GM18868 (cell line): ENCODE data around the gene TGOLN2.

ENCODE experiments used
- ATAC-seq: cut with Tn5 transposase; IDR thresholded peaks from one replicate; pipeline ENCODE4 v1.9.1; 2021; ENCODE audit warnings: mild to moderate bottlenecking, moderate library complexity; ENCODE audit not compliant: unreplicated experiment

Gene TGOLN2

DNA sequence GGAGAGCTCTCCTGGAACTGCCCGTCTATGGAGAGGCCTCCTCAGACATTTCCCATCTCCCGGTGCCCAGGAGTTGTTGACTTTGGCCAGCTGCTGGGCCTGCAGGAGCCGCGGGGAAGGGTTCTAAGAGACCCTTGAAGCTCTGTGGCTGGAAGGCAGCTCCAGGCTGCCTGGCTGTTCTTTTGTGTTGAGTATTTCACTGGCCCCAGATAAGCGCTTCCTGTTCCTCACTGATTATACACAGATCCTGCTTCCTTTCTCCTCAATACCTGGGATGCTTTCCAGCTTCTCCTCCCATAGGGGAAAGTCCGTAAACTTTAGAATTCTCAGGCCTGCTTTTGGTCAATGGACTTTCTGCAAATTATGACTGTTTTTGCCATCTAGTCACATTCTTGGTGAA, 57.8 kb downstream of the TGOLN2 start:
- ATAC-seq: no peak
